ENCODE data around the gene MOXD1.
A peak's percentile ranks its signal among the peaks of the same experiment; 100 is the strongest.
"Not testable (repeated sequence)": the region's sequence is repeated elsewhere in the genome, so short reads cannot be mapped to it uniquely, and the experiment has no call there.

The MOXD1 gene

DNA sequence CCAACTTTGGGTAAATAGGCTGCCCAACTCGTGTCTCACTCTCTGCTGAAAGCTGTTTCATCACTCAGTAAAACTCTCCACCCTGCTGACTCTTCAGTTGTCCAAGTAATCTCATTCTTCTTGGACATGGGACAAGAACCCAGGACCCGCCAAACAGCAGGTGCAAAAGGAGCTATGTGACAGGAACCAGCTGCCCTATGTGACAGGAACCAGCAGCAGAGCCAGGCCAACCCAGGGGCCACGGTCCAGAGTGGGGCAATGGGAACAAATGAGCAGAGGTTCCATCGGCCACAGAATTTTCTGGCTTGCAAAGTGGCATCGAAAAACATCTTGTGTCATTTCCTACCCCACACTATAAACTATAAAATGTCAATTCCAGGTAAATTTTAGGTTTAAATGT lies 56.5 kb downstream of the MOXD1 start:
- DNase-seq: no peak

DNA sequence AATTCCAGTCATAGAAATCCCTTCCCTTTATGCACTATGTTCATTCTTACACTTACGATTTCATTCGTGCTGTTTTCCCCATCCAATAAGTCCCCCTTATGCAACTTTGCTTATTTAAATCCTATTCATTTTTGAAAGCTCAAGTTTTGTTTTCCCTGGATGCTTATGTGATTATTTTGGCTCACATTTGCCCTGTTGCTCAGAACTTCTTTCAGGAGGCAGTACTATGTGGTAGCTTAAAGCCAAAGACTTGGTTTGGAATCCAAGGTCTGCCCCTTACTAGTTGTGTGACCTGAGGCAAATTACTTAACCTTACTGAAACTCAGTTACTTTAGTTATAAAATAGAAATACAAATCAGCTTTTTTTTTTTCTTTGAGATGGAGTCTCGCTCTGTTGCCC lies 59.6 kb downstream of the MOXD1 start:
- no peak for DNase-seq

DNA sequence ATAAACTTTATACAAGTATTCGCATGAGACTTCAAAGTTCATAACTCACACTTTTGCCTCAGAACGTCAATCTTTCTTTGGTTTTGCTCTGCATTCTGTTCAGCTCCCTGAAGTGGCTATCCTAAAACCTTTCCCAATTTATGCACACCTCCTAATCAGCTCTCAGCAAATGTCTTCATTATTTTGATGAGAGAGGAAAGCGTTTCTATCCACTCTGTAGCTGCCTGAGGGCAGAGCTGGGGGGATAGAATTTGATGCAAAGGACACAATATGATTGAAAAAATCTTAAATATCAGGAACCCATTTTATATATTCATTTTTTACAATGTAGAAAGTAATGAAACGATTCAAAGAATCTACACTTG lies 66.8 kb downstream of the MOXD1 start:
- no peak for DNase-seq

DNA sequence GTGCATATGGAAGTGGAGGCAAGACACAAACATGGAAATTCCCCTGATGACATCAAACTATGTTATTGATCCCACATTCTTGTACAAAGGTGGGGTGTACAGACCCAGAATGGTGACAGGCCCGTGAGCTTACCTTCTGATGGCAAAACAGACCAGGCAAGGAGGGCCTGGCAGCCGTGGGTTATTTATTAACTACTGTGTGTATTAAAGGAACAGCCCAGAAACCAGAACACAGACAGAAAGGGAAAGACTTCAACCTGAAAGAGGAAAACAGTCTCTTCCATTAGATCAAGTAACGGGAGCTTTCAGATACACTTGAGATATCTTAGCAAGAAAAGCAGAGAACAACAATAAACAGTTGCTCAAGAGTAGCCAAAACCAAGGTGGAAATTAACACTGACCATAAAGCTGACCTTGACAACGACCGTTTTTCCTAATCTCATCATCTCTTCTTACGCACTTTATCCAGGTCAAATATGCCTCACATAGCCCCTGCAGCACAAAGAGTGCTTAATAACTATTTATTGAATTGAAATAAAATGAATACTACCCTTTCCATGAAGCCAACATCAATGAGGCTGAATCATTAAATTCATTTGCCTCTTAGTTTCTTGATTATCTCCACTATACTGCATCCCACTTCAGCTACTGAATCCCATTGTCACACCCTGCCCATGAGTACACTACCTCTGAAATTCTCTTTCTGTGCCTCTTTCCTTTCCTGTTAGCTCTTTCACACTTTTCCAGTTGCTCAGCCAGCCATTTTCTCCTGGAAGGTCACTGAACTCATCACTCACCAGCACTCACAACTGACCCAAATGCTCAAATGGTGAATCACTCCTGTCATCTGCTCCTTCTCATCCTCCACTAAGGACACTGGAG lies 67.4 kb downstream of the MOXD1 start:
- DNase-seq: no peak

DNA sequence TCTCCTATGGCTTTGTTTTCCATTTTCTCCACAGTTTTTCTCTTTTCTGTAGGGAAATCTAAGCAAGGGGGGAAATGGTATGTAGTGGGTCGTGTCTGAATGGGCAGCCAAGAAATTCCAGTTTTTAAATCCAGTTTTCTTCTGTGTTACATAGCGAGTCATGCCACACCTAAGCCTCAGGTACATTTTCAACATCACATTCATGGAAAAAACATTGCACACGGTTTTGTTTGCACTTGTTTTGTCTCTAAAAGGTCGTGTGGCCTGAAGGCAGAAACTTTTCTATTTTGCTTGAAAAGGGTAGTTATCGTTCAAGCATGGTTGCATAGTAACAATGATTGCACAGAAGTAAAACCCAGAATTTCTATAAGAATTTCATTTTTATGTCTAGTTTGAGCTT lies 70.5 kb downstream of the MOXD1 start:
- DNase-seq: no peak

DNA sequence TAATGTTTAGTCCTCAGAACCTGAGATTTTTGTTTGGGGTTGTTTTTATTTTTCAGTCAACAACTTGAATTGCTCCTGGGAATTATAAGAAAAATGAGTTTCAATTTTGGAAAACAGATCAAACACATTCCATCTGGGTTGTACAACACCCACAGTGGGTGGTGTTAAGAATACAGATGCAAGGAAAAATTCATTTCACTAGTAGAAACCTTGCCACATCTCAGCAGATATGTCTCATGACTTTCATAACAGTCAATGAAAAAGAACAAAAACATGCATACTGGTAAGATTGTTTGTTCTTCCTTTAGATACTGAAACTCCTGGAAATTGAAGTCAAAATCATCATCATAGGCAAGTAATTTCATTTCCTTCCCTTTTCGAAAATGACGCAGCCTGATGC lies 78.9 kb downstream of the MOXD1 start:
- DNase-seq: no peak

DNA sequence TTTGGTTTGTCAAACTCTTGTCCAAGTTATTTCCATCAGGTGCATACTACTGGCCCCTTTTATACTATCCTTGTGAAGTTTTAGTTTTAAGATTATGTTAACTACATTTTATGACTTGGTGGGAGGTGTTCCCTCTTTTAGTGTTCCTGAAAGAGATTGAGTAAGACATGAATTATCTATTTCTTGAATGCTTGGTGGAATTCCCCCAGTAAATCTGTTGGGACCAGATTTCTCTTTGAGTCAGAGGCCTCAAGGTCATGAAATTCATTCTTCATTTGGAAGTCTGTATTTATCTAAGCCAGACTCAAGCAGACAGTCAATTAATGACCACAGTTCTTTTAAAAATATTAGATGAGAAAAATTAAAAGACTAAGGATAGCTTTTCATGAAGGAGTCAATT lies 81.3 kb downstream of the MOXD1 start:
- no peak for DNase-seq

DNA sequence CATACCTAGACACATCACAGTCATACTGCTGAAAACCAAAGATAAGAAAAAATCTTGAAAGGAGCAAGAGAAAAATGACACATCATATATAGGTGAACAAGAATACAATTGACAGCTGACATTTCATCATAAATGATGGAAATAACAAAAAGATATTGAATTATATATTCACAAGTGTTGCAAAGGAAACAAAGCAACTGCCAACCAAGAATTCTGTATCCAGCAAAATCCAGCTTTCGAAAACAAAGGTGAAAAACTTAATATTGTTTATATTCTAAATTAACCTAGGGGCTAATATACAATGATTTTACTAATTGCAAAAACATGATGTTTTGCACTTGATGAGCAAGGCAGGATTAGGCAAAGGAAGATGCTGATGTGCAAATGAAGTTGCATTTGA lies 84.3 kb downstream of the MOXD1 start:
- no peak for DNase-seq

DNA sequence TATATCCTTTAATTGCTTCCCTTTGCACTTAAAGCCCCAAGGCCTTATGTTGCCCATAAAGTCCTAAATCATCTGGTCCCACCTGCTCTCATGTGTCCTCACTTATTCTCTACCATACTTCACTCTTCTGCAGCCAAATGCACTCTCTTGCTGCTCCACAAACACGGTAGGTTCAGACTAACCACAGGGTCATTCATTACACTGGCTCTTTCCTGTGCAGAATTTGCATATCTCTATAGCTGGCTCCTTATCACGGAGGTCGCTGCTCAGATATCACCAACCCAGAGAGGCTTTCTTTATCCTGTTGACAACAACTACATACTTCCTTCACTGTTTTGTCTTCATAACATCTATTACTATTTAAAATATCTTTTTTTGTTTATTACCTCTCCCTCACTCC lies 86.8 kb downstream of the MOXD1 start:
- DNase-seq: no peak

DNA sequence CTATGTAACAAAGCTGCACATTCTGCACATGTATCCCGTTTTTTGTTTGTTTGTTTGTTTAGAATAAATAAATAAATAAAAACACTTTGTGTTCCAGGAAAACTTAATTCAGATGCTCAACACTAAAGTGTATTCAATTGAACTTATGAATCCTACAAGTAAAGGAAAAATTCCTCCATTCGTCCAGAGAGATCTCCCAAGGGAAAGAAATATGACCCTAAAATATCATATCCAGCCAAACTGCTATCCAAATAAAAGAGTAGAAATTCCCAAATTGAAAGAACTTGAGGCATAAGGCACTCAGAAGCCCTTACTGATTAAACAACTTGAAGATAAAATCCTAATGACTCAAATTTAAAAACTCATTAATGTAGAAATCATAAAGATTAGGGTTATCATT lies 90.4 kb downstream of the MOXD1 start:
- no peak for DNase-seq

DNA sequence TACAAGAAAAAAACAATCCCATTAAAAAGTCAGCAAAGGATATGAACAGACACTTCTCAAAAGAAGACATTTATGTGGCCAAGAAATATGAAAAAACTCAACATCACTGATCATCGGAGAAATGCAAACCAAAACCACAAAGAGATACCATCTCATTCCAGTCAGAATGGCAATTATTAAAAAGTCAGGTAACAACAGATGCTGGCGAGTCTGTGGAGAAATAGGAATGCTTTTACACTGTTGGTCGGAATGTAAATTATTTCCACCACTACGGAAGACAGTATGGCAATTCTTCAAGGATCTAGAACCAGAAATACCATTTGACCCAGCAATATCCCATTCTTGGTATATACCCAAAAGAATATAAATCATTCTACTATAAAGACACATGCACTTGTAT lies 91.1 kb downstream of the MOXD1 start:
- not testable (repeated sequence) for DNase-seq

DNA sequence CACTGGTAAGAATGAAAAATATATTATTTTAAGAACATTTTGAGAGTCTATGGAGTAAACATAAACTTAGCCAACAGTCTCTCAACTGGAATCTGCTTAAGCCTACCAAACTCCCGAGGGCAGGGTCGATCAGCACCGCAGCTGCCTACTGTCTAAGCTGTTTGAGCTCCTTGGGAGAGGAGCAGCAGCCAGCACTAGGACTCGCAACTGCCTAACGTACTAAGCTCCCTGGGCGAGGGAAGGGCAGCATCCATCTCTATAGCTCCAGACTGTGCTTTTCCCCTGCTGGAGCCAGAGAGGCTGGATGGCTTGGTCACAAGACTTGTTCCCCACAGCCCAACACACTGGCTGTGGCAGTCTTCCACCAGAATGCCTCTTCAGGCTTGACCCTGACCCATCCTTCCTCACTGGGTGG lies 96.4 kb downstream of the MOXD1 start:
- DNase-seq: no peak

DNA sequence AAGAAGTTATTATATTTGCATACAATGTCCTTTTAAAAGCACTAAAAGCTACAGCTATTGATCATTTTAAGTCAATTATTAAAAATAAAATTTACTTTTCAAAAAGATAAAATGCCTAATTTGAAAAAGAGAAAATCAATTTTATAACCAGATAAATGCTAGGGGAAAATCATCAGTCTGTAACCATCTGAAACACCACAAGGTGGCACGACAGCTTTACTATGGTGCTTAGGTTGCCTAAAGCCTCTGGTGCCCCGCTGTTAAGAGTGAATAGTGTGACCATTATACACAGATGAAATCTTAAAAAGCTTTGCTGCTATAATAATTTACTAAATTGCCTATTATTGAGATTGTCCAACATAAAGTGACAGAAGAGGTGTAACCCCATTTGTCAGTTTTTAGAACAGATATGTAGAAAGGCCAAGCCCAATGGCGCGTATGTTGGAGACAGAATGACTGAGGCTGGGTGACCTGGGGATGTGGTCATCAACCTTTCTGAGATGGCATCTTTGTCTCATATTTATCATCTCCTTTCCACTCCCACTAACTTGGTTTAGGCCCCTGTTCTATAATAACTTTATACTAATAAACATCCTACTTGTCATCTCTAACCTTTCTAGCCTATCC lies 100.8 kb downstream of the MOXD1 start:
- DNase-seq: no peak

DNA sequence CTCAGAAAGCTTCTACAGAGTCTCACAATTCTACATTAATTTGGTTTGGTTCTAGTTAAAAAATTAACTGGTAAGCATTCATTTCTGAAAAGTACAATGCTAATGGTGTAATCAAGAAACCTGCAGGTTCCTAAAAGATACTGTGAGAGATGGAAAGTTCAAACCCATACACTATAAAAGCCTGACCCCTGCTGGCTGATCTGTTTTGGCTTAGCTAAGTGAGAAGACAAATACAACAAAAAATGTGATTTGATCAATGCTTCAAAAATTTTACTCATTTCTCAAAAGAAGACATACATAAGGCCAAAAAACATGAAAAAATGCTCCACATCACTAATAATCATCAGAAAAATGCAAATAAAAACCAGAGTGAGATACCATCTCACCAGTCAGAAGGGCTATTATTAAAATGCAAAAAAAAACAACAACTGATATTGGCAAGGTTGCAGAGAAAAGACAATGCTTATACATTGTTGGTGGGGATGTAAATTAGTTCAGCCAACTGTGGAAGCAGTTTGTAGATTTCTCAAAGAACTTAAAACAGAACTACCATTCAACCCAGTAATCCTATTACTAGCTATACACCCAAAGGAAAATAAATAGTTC lies 102.8 kb downstream of the MOXD1 start:
- peak; percentile 9 for DNase-seq

DNA sequence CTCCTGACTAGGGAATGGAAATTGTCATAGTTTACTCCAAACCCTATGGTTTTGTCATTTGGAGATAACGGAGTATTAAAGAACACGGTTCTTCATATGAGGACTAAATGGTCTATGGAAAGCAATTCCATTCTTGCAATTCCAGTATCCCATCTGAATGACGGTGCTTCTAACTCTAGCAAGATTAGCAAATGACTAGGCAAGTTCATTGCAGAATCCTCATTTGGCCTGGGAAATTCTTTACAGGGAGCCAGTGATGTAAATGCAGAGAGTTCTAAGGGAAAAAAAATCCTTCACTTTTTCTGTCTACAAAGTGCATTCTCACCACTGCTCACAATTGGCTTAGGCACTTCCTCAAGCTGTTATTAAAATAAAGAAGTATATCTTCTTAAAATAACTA lies 111.5 kb downstream of the MOXD1 start:
- DNase-seq: no peak

DNA sequence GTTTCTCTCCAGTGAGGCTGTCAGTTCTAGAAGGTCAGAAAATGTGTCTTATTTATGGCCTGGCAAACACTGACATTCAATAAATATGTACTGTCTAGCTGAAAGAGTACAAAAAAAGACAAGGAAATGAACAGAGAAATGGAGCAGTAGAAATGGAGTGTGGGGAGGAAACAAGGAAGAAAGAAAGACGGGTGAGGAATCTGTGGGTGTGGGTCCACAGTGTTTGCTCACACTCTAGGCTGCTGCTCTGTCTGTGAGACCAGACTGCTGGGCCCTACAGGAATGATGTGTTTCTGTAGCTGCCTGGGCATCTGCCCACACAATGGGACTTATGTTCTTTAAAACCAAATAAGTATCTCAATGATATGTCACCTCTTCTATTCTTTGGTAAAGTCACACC lies 114.2 kb downstream of the MOXD1 start:
- DNase-seq: no peak

DNA sequence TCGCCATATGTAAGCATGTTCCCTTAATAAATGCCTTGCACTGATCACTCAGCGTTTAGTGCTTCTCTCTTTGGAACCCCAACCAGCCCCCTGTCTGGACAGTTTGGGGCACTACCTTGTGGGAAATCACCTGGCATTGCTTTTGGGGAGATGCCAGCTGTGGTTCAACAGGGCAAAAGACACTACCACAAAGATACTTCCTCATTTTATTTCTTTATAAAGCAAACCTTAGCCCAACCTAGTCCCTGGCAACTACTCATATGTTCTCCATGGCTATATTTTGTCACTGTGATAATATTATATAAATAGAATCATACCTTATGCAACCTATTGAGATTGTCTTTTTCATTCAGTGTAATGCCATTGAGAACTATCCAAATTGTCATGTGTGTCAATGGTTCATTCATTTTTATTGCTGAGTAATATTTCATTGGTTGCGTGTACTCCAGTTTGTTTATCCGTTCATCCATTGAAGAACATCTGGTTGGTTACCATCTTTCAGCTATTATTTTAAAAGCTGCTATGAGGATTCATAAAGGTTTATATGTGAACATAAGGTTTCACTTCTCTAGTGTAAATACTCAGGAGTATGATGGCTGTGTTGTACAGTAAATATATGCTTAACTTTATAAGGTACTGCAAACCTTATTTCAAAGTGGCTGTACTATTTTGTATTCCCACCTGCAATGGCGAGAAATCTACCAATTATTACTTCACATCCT lies 114.8 kb downstream of the MOXD1 start:
- DNase-seq: no peak

DNA sequence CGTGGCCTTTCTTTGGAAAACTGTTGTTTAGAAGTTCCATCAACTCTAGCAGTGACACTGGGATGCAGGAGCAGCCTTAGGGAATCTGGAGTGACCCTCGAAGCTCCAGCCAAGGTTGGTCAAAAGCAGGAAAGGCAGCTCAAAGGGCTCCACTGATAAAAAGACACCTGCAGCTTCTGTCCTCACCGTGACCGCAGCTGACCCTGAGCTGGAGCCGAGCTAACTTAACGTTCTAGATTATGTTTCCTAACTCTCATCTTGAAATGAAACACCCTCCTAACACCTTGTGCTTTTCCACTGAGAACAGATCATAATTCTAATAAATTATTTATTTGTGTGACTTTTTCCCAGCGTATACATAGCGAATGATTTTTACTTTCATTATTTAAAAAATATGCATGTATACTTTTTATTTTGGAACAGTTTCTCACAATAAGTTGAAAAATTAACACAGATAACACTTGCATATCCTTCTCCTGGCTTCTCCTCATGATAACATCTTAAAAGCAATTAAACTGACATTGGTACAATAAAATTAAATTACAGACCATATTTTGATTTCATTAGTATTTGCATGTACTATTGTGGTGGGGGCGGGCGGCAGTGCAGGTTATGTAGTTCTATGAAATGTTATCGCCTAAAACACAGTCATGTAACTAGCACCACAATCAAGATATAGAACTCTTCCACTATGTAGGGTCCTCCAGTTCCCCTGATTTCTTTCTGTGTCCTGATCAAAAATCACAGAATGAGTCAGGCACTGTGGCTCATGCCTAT lies 116.1 kb downstream of the MOXD1 start:
- DNase-seq: no peak

DNA sequence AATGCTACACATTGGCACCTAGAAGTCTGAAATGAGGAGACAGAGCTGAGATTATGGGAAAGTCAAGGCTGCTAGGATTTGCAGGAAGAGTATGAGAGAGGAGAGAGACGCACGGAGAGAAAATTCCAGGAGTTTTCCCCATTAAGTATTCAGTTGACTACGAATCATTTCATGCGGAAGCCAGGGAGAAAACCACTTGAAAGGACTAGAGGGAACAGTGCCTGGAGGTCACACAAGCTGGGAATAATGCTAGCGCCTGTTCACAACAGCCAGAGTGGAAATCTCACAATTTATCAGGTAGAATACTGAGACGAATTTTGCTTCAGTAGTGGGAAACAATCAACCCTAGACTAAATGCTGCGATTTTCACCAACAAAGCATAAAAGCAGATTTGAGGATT lies 118.6 kb downstream of the MOXD1 start:
- no peak for DNase-seq

DNA sequence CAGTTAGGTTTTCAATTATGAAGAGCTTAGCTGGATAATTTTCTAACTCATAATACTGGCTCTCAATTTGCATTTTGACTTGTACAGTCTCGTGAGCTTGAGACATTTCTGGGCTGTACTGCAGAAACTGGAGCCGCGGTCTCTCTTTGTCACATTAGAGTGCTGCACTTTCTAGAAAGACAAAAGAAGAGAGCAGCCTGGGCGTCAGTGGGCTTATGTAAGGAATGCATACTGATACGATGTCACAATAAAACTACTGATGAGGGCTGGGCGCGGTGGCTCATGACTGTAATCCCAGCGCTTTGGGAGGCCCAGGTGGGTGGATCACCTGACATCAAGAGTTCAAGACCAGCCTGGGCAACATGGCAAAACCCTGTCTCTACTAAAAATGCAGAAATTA lies 120.8 kb downstream of the MOXD1 start:
- no peak for DNase-seq

DNA sequence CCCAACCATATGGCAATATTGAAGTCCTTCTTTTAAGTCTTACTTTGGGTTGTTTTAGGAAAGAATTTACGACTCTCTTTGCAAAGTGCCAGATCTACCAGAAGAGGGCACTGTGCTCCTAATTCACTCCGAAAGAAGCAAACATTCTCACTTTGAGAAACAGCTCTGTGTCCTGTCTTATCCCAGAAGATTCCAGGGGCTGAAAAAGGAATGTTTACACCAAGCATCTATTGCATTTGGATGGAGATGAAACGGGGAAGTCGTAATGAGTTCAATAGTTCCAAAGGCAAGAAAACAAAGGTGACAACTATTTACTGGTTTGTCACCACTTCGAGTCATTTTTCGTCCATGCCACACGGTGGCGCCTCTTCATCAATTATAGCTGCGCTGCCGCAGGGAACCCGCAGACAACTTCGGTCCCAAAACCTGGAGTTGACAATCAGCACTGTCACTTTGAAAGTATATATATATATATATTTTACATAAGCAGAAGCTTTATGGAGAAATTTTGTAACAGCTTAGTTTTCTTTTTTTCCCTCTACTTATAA lies 121.6 kb downstream of the MOXD1 start:
- DNase-seq: peak; percentile 66
